ENCODE measurements around the gene RGPD8. TPM values are rescaled to one million over a fixed set of nuclear protein-coding genes. Genes with fewer than 3 reads are reported as not detected.
A peak's percentile ranks its signal among the peaks of the same experiment; 100 is the strongest.
"Not testable (repeated sequence)": the region's sequence is repeated elsewhere in the genome, so short reads cannot be mapped to it uniquely, and the experiment has no call there.

The RGPD8 gene
- total RNA-seq, result 10 to 100 TPM; 12.5 to 13.0 TPM

- CTCF ChIA-PET, result interaction anchor here (0.6 to 1.3 kb wide), 3 partner anchors 36 to 312 kb away, joined by 3 to 7 read pairs (median 3); no protein-coding TSS in a partner anchor
- not testable (repeated sequence) for H3K27me3 Mint-ChIP-seq (ENCODE audit: low read depth); H3K9me3 Mint-ChIP-seq; H3K36me3 Mint-ChIP-seq (ENCODE audit: low read depth)
- peak; percentile 91 for DNase-seq
- Mint-ChIP-seq H3K4me1 (ENCODE audit: low read depth) (peaks cover 18% of the 10 kb centered on the region), H3K27ac (peak within 1 kb of the TSS; percentile 56), H3K4me3 (peak within 1 kb of the TSS; percentile 82)
- intact Hi-C loops (cut with micrococcal nuclease), result loop anchor here (10.0 kb wide), 1 partner anchor 549 kb away; the partner anchor contains the start of gene ANAPC1
Observed at GRCh38 chr2:112433480-112433879, at the start of gene RGPD8. Gene RGPD8, minus strand, starts transcription at chr2:112433645. Its CDS starts 192 bp downstream, at chr2:112433453.

- intact Hi-C loops (cut with micrococcal nuclease), result loop anchor here (2.0 to 5.0 kb wide), 3 partner anchors 164 to 428 kb away; partner anchors contain the start of genes SLC20A1 and TMEM87B
- Mint-ChIP-seq H3K27ac (no peak overlapping the region), H3K36me3 (ENCODE audit: low read depth) (peaks cover 3% of the 10 kb centered on the region), H3K9me3 (no peaks in the 10 kb centered on the region), H3K4me3 (peak overlapping the region; percentile 91), H3K27me3 (ENCODE audit: low read depth) (no peaks in the 10 kb centered on the region), H3K4me1 (ENCODE audit: low read depth) (peaks cover 45% of the 10 kb centered on the region)
- CTCF ChIA-PET, result interaction anchor here (1.0 kb wide), 1 partner anchor 10 kb away, joined by 3 read pairs; no protein-coding TSS in a partner anchor
- peak; percentile 8 for DNase-seq
Observed at GRCh38 chr2:112483042-112483473, 49.6 kb upstream of the RGPD8 start.

GRCh38 chr2:112482309-112483041, 49.0 kb upstream of the RGPD8 start:
- H3K36me3 Mint-ChIP-seq (ENCODE audit: low read depth), result peaks cover 3% of the 10 kb centered on the region

GRCh38 chr2:112481528-112482233, 48.2 kb upstream of the RGPD8 start, which contains the start of gene TTL:
Gene TTL, plus strand, starts transcription at chr2:112482156. Its CDS starts 189 bp downstream, at chr2:112482345.
- Mint-ChIP-seq H3K27ac (peak within 1 kb of the TSS; percentile 81), H3K9me3 (no peaks in the 10 kb centered on the region), H3K27me3 (ENCODE audit: low read depth) (no peaks in the 10 kb centered on the region), H3K4me3 (peak within 1 kb of the TSS; percentile 95), H3K36me3 (ENCODE audit: low read depth) (peaks cover 3% of the 10 kb centered on the region), H3K4me1 (ENCODE audit: low read depth) (peaks cover 33% of the 10 kb centered on the region)
- intact Hi-C loops (cut with micrococcal nuclease), result loop anchor here (1.0 to 5.0 kb wide), 9 partner anchors 61 to 597 kb away; partner anchors contain the start of genes ANAPC1, CHCHD5, POLR1B and SLC20A1
- CTCF ChIA-PET, result interaction anchor here (0.6 to 3.0 kb wide), 9 partner anchors 7 to 460 kb away, joined by 3 to 18 read pairs (median 5); no protein-coding TSS in a partner anchor
- DNase-seq, result peak; percentile 78

More at GRCh38 chr2:112482309-112483041, 49.0 kb upstream of the RGPD8 start:
- peak; percentile 45 for DNase-seq
- intact Hi-C loops (cut with micrococcal nuclease), result loop anchor here (2.0 to 5.0 kb wide), 3 partner anchors 165 to 428 kb away; partner anchors contain the start of genes SLC20A1 and TMEM87B
- H3K4me3 Mint-ChIP-seq, result peak overlapping the region; percentile 91
- H3K27ac Mint-ChIP-seq, result peak overlapping the region; percentile 63
- H3K27me3 Mint-ChIP-seq (ENCODE audit: low read depth), result no peaks in the 10 kb centered on the region
- H3K4me1 Mint-ChIP-seq (ENCODE audit: low read depth), result peaks cover 40% of the 10 kb centered on the region
- H3K9me3 Mint-ChIP-seq, result no peaks in the 10 kb centered on the region
- CTCF ChIA-PET, result no interaction called here

GRCh38 chr2:112481050-112481527, 47.6 kb upstream of the RGPD8 start:
- DNase-seq, result peak; percentile 91
- Mint-ChIP-seq H3K36me3 (ENCODE audit: low read depth) (peaks cover 3% of the 10 kb centered on the region), H3K9me3 (no peaks in the 10 kb centered on the region), H3K4me1 (ENCODE audit: low read depth) (peaks cover 28% of the 10 kb centered on the region), H3K27me3 (ENCODE audit: low read depth) (no peaks in the 10 kb centered on the region), H3K27ac (peak overlapping the region; percentile 81), H3K4me3 (peak overlapping the region; percentile 95)
- CTCF ChIA-PET, result interaction anchor here (0.6 to 3.0 kb wide), 15 partner anchors 8 to 461 kb away, joined by 3 to 18 read pairs (median 5); no protein-coding TSS in a partner anchor
- intact Hi-C loops (cut with micrococcal nuclease), result loop anchor here (1.0 to 5.0 kb wide), 8 partner anchors 61 to 596 kb away; partner anchors contain the start of genes ANAPC1, CHCHD5, POLR1B and SLC20A1

GRCh38 chr2:112480530-112481049, 47.1 kb upstream of the RGPD8 start:
- no peaks in the 10 kb centered on the region for H3K27me3 Mint-ChIP-seq (ENCODE audit: low read depth)
- no peak overlapping the region for H3K27ac Mint-ChIP-seq
- peak overlapping the region; percentile 95 for H3K4me3 Mint-ChIP-seq
- no peaks in the 10 kb centered on the region for H3K9me3 Mint-ChIP-seq
- peaks cover 24% of the 10 kb centered on the region for H3K4me1 Mint-ChIP-seq (ENCODE audit: low read depth)
- peak; percentile 23 for DNase-seq
- H3K36me3 Mint-ChIP-seq (ENCODE audit: low read depth), result peaks cover 3% of the 10 kb centered on the region
- CTCF ChIA-PET, result interaction anchor here (0.6 to 3.0 kb wide), 17 partner anchors 9 to 461 kb away, joined by 3 to 18 read pairs (median 5); no protein-coding TSS in a partner anchor
- intact Hi-C loops (cut with micrococcal nuclease), result loop anchor here (1.0 to 5.0 kb wide), 8 partner anchors 62 to 596 kb away; partner anchors contain the start of genes ANAPC1, CHCHD5, POLR1B and SLC20A1

- no peak for DNase-seq
- Mint-ChIP-seq H3K4me3 (no peak overlapping the region), H3K27me3 (ENCODE audit: low read depth) (no peaks in the 10 kb centered on the region), H3K4me1 (ENCODE audit: low read depth) (peaks cover 9% of the 10 kb centered on the region), H3K27ac (no peak overlapping the region), H3K36me3 (ENCODE audit: low read depth) (no peaks in the 10 kb centered on the region), H3K9me3 (no peaks in the 10 kb centered on the region)
- CTCF ChIA-PET, result no interaction called here
- intact Hi-C loops (cut with micrococcal nuclease), result no loop called here
Observed at GRCh38 chr2:112476434-112476833, 43.0 kb upstream of the RGPD8 start.

- Mint-ChIP-seq H3K4me3 (no peak overlapping the region), H3K27me3 (ENCODE audit: low read depth) (no peaks in the 10 kb centered on the region), H3K36me3 (ENCODE audit: low read depth) (no peaks in the 10 kb centered on the region), H3K9me3 (no peaks in the 10 kb centered on the region), H3K4me1 (ENCODE audit: low read depth) (peaks cover 4% of the 10 kb centered on the region), H3K27ac (no peak overlapping the region)
- intact Hi-C loops (cut with micrococcal nuclease), result no loop called here
- CTCF ChIA-PET, result no interaction called here
- DNase-seq, result no peak
Observed at GRCh38 chr2:112474844-112475486, 41.5 kb upstream of the RGPD8 start.

GRCh38 chr2:112472547-112473263, 39.3 kb upstream of the RGPD8 start:
- peaks cover 4% of the 10 kb centered on the region for H3K4me1 Mint-ChIP-seq (ENCODE audit: low read depth)
- no peaks in the 10 kb centered on the region for H3K36me3 Mint-ChIP-seq (ENCODE audit: low read depth)
- no peak overlapping the region for H3K27ac Mint-ChIP-seq
- peak; percentile 48 for DNase-seq
- H3K27me3 Mint-ChIP-seq (ENCODE audit: low read depth), result no peaks in the 10 kb centered on the region
- no peaks in the 10 kb centered on the region for H3K9me3 Mint-ChIP-seq
- H3K4me3 Mint-ChIP-seq, result no peak overlapping the region
- intact Hi-C loops (cut with micrococcal nuclease), result no loop called here
- CTCF ChIA-PET, result interaction anchor here (0.9 kb wide), 1 partner anchor 112 kb away, joined by 3 read pairs; the partner anchor contains the start of gene CHCHD5

GRCh38 chr2:112465382-112465781, 31.9 kb upstream of the RGPD8 start:
- H3K27ac Mint-ChIP-seq, result no peak overlapping the region
- H3K36me3 Mint-ChIP-seq (ENCODE audit: low read depth), result no peaks in the 10 kb centered on the region
- H3K9me3 Mint-ChIP-seq, result no peaks in the 10 kb centered on the region
- peaks cover 3% of the 10 kb centered on the region for H3K27me3 Mint-ChIP-seq (ENCODE audit: low read depth)
- CTCF ChIA-PET, result no interaction called here
- DNase-seq, result no peak
- intact Hi-C loops (cut with micrococcal nuclease), result no loop called here
- H3K4me1 Mint-ChIP-seq (ENCODE audit: low read depth), result no peaks in the 10 kb centered on the region
- no peak overlapping the region for H3K4me3 Mint-ChIP-seq

GRCh38 chr2:112463256-112463655, 29.8 kb upstream of the RGPD8 start:
- Mint-ChIP-seq H3K27me3 (ENCODE audit: low read depth) (peaks cover 3% of the 10 kb centered on the region), H3K4me1 (ENCODE audit: low read depth) (no peaks in the 10 kb centered on the region), H3K9me3 (no peaks in the 10 kb centered on the region), H3K36me3 (ENCODE audit: low read depth) (no peaks in the 10 kb centered on the region), H3K4me3 (no peak overlapping the region), H3K27ac (no peak overlapping the region)
- CTCF ChIA-PET, result no interaction called here
- intact Hi-C loops (cut with micrococcal nuclease), result no loop called here
- DNase-seq, result no peak

All from activated naive CD4-positive, alpha-beta T cell treated with anti-CD3 and anti-CD28 coated beads for 36 hours (primary cell).